GM12878 (cell line): Measurements from ENCODE around the gene LIPG. TPM values are rescaled to one million over a fixed set of nuclear protein-coding genes. Genes with fewer than 3 reads are reported as not detected.

Experiments
- ATAC-seq: fragments of 200-7000 bp; cut with Tn5 transposase; 3 replicates; pipeline ENCODE4 v1.9.1; 2020; ENCODE audit warnings: mild to moderate bottlenecking, moderate library complexity
- BruUV-seq: library from RNA; stranded (reverse); fragments of 400-500 nt; replicated peaks from 2 replicates; lab custom pipeline; 2021; lab: Mats Ljungman, UMichigan
- CTCF ChIA-PET: fragments of 300-600 bp; sonication (Branson Sonifier 250); formaldehyde crosslinking; extraction: SDS; loops from one replicate; lab custom pipeline; 2021; ENCODE audit warnings: inconsistent platforms; lab: Yijun Ruan, JAX
- POLR2A ChIA-PET: fragments of 350-600 bp; formaldehyde crosslinking; extraction: SDS; loops from one replicate; lab custom pipeline; 2021; ENCODE audit warnings: inconsistent platforms; lab: Charles Lee
- RAD21 ChIA-PET: fragments of 300-600 bp; sonication (Branson Sonifier 250); formaldehyde crosslinking; loops from one replicate; lab custom pipeline; 2023; ENCODE audit warnings: antibody characterized with exemption; ENCODE audit not compliant: unreplicated experiment; lab: Charles Lee
- SMC1A ChIA-PET: fragments of 300-600 bp; sonication (Branson Sonifier 250); formaldehyde crosslinking; loops from one replicate; lab custom pipeline; 2023; ENCODE audit not compliant: unreplicated experiment, uncharacterized antibody; lab: Charles Lee
- DNase-seq: peaks from one replicate; pipeline ENCODE4 v3.0.0-alpha.2; 2011; ENCODE audit warnings: low read depth, low spot score
- FAIRE-seq: peaks from 3 replicates; lab custom pipeline; 2011; peaks lifted over from hg19 to GRCh38; lab: Jason Lieb, UNC
- H2AFZ ChIP-seq: 2 replicates; pipeline ENCODE4 v1.6.0; 2011; ENCODE audit warnings: low read depth, low read length, control low read depth; ENCODE audit not compliant: control insufficient read depth
- H3K27ac ChIP-seq: 2 replicates; pipeline ENCODE4 v1.5.1; 2011; ENCODE audit warnings: control low read depth; ENCODE audit not compliant: control insufficient read depth, insufficient read depth
- H3K27me3 ChIP-seq, 2 experiments: replicated peaks in 1 of 2; 2 replicates each; pipeline versions ENCODE4 v1.6.0 to v1.6.1; 2011; ENCODE audit warnings: low read length in 1 of 2; ENCODE audit not compliant: control insufficient read depth in 2 of 2, insufficient read depth in 2 of 2
- H3K36me3 ChIP-seq, 2 experiments: 2 replicates each; pipeline ENCODE4 v1.5.1; 2011; ENCODE audit warnings: low read length in 1 of 2; ENCODE audit not compliant: control insufficient read depth in 2 of 2, insufficient read depth in 2 of 2
- H3K4me1 ChIP-seq: 2 replicates; pipeline ENCODE4 v1.6.1; 2011; ENCODE audit warnings: mild to moderate bottlenecking, low read length, moderate library complexity, mixed read lengths; ENCODE audit not compliant: control insufficient read depth, insufficient read depth
- H3K4me2 ChIP-seq: 2 replicates; pipeline ENCODE4 v1.6.0; 2011; ENCODE audit warnings: control low read depth; ENCODE audit not compliant: control insufficient read depth, insufficient read depth
- H3K4me3 ChIP-seq: fragments of 200-600 bp; sonication (generic); 2 replicates; pipeline ENCODE4 v1.5.1; 2016
- H3K79me2 ChIP-seq: 2 replicates; pipeline ENCODE4 v1.6.0; 2011; ENCODE audit warnings: low read length; ENCODE audit not compliant: control insufficient read depth, insufficient read depth
- H3K9ac ChIP-seq: 2 replicates; pipeline ENCODE4 v1.8.0; 2011; ENCODE audit warnings: low read length, control low read depth, mixed read lengths; ENCODE audit not compliant: control insufficient read depth, insufficient read depth
- H3K9me3 ChIP-seq: replicated peaks from 3 replicates; pipeline ENCODE4 v1.5.1; 2011; ENCODE audit warnings: mild to moderate bottlenecking, low read length; ENCODE audit not compliant: control insufficient read depth, insufficient read depth
- H4K20me1 ChIP-seq: 2 replicates; pipeline ENCODE4 v1.6.0; 2011; ENCODE audit not compliant: control insufficient read depth, insufficient read depth
- CBX5 ChIP-seq: sonication (generic); IDR thresholded peaks from 2 replicates; pipeline ENCODE4 v1.6.1; 2016; ENCODE audit warnings: low read depth, moderate library complexity, mild to moderate bottlenecking, inconsistent platforms
- CTCF ChIP-seq, 3 experiments: IDR thresholded peaks in 2 of 3; conservative IDR thresholded peaks in 1 of 3; 2 replicates each; pipeline ENCODE4 v1.5.1; 2011; ENCODE audit warnings: low read depth in 3 of 3, low read length in 3 of 3, mild to moderate bottlenecking in 3 of 3, control low read depth in 2 of 3, moderate library complexity in 2 of 3, inconsistent platforms in 1 of 3, mixed read lengths in 1 of 3; ENCODE audit not compliant: control insufficient read depth in 2 of 3, insufficient read depth in 1 of 3; ENCODE audit errors: extremely low read depth in 1 of 3
- IRF3 ChIP-seq: fragments of 450-650 bp; IDR thresholded peaks from 2 replicates; pipeline ENCODE4 v1.6.1; 2014; ENCODE audit warnings: mild to moderate bottlenecking
- MXI1 ChIP-seq: fragments of 150-350 bp; IDR thresholded peaks from 2 replicates; pipeline ENCODE4 v1.6.1; 2011; ENCODE audit warnings: low read depth, mild to moderate bottlenecking, inconsistent platforms, low read length, improper control_type of control experiment
- NR2C1 ChIP-seq: fragments of 450-650 bp; IDR thresholded peaks from 2 replicates; pipeline ENCODE4 v1.6.1; 2017; ENCODE audit warnings: antibody characterized with exemption, mild to moderate bottlenecking, moderate library complexity
- POLR2AphosphoS5 ChIP-seq: IDR thresholded peaks from 2 replicates; pipeline ENCODE4 v1.6.1; 2011; ENCODE audit warnings: mild to moderate bottlenecking, low read length, inconsistent platforms
- RCOR1 ChIP-seq: conservative IDR thresholded peaks from 2 replicates; pipeline ENCODE4 v1.6.1; 2012; ENCODE audit warnings: low read depth, low read length, improper control_type of control experiment
- ZNF274 ChIP-seq: IDR thresholded peaks from one replicate; pipeline ENCODE4 v1.8.0; 2011; ENCODE audit not compliant: insufficient read length, insufficient read depth
- WGBS: methylation state at CpG from one replicate; pipeline ENCODE4 v1.1.6; 2016; ENCODE audit warnings: low lambda C conversion rate; ENCODE audit not compliant: insufficient replicate concordance, insufficient coverage; ENCODE audit errors: missing lambda C conversion rate; 5-methylcytosine and 5-hydroxymethylcytosine counted together
- in situ Hi-C: fragments of 300-500 bp; cut with MboI; formaldehyde crosslinking; loops from 9 replicates; pipeline ENCODE4 v1.14.3; 2018; ENCODE audit warnings: mixed read lengths
- intact Hi-C: fragments of 100-400 bp; cut with micrococcal nuclease; formaldehyde crosslinking; loops from one replicate; pipeline ENCODE4 v1.14.2; 2022; ENCODE audit not compliant: unreplicated experiment
- polyA plus RNA-seq, 11 experiments: library from polyadenylated mRNA; depleted of rRNA in 4 of 11; unstranded in 6 of 11; stranded (reverse) in 5 of 11; fragments of >200 nt; fragmentation: Nextera tagmentation in 4 of 11; fragmentation: Illumina TruSeq in 1 of 11; extraction: Ambion mirVana in 4 of 11; extraction: Trizol in 1 of 11; gene quantifications; 1 replicate in 1 of 11; 2 replicates in 10 of 11; pipeline versions ENCODE4 v1.2.1 to v1.2.3, GENCODE V29; 2011 to 2016; ENCODE audit warnings: inconsistent platforms in 2 of 11, missing spikeins in 2 of 11, low read depth in 1 of 11
- total RNA-seq, 4 experiments: library from RNA; depleted of rRNA in 3 of 4; stranded (reverse); fragments of >200 nt in 3 of 4; fragmentation: Illumina TruSeq in 1 of 4; extraction: Trizol in 1 of 4; gene quantifications; 2 replicates each; pipeline versions ENCODE4 v1.2.1 to v1.2.3, GENCODE V29; 2013 to 2021

The LIPG gene
- total and polyA plus RNA-seq, 10 of the 15 experiments (the other 5 are each of a cell fraction or from before 2014, with no cell fraction given) = 0.04 to 0.55 (median 0.18) TPM; not detected in 1

GRCh38 chr18:49646873-49647272 is 85.0 kb downstream of the LIPG start (continued):
- TF ChIP-seq CTCF (IDR thresholded peaks at IDR 0.05 in 2 of 3, conservative IDR thresholded peaks at IDR 0.05 in 1 of 3; ENCODE audit: control insufficient read depth in 2 of 3, extremely low read depth in 1 of 3, insufficient read depth in 1 of 3, low read depth in 3 of 3, low read length in 3 of 3) (no peak), POLR2AphosphoS5 (no peak), NR2C1 (no peak), IRF3 (no peak), ZNF274 (no peak), MXI1 (no peak)
- TF ChIP-seq, all 136 proteins: peak for 0

GRCh38 chr18:49647496-49648168 is 85.8 kb downstream of the LIPG start:
- Histone ChIP-seq H3K9me3 (no peaks in the 10 kb centered on the region), H3K9ac (no peak overlapping the region), H3K27ac (no peak overlapping the region), H3K36me3 (no peaks in the 10 kb centered on the region), H2AFZ (no peak overlapping the region), H3K4me2 (no peak overlapping the region), H4K20me1 (no peaks in the 10 kb centered on the region), H3K79me2 (no peaks in the 10 kb centered on the region), H3K4me3 (no peak overlapping the region), H3K4me1 (no peaks in the 10 kb centered on the region), H3K27me3 (peaks cover 0 to 3% of the 10 kb centered on the region in 2 experiments; a peak in 2 of 4 replicates)
- no peak for ATAC-seq
- ChIA-PET POLR2A (no interaction called here), CTCF (interaction anchor here (0.7 kb wide), 1 partner anchor 190 kb away, joined by 3 read pairs; no protein-coding TSS in a partner anchor), SMC1A (no interaction called here), RAD21 (interaction anchor here (1.3 kb wide), 1 partner anchor 211 kb away, joined by 4 read pairs; no protein-coding TSS in a partner anchor)
- no TSS peak for BruUV-seq
- no peak for DNase-seq
- no peak for FAIRE-seq
- intact Hi-C loops = loop anchor here (10.0 kb wide), 1 partner anchor 133 kb away; no protein-coding TSS in a partner anchor
- in situ Hi-C loops = no loop called here
- 23% methylated on average over 8 of the region's 8 CpGs for WGBS
- TF ChIP-seq CBX5 (no peak), RCOR1 (no peak)
